Kidney (tissue), 14 donors: ENCODE measurements around the gene ATP5F1A. TPM values are rescaled to one million over a fixed set of nuclear protein-coding genes. Genes with fewer than 3 reads are reported as not detected.
A peak's percentile ranks its signal among the peaks of the same experiment; 100 is the strongest.

ENCODE experiments used
- DNase-seq, 5 donors: peaks; one replicate each; pipeline ENCODE4 v3.0.0-alpha.2; 2013 to 2020
- FAIRE-seq: peaks from 2 replicates; lab custom pipeline; 2012; peaks lifted over from hg19 to GRCh38; lab: Jason Lieb, UNC
- H3K27ac ChIP-seq, 2 donors: one replicate each; pipeline ENCODE4 v1.7.0; 2013; ENCODE audit warnings: low read depth in 2 of 2, low read length in 2 of 2, inconsistent platforms in 1 of 2
- H3K27me3 ChIP-seq: one replicate; pipeline ENCODE4 v1.7.1; 2013; ENCODE audit warnings: low read length, inconsistent platforms; ENCODE audit not compliant: control insufficient read depth, insufficient read depth
- H3K36me3 ChIP-seq, 3 donors: one replicate each; pipeline versions ENCODE4 v1.7.0 to v1.7.1; 2013; ENCODE audit warnings: low read length in 3 of 3, control low read depth in 1 of 3, inconsistent platforms in 1 of 3; ENCODE audit not compliant: insufficient read depth in 3 of 3, control insufficient read depth in 2 of 3
- H3K4me1 ChIP-seq, 3 donors: one replicate each; pipeline versions ENCODE4 v1.7.0 to v1.7.1; 2013; ENCODE audit warnings: low read length in 3 of 3, inconsistent platforms in 1 of 3, low read depth in 1 of 3; ENCODE audit not compliant: control insufficient read depth in 2 of 3, insufficient read depth in 2 of 3
- H3K4me3 ChIP-seq, 3 donors: one replicate each; pipeline versions ENCODE4 v1.7.0 to v1.8.1; 2013; ENCODE audit warnings: low read length in 3 of 3, control low read depth in 1 of 3, inconsistent platforms in 1 of 3
- H3K9ac ChIP-seq, 3 donors: one replicate each; pipeline versions ENCODE4 v1.7.0 to v1.7.1; 2013; ENCODE audit warnings: low read length in 3 of 3, control low read depth in 1 of 3, inconsistent platforms in 1 of 3
- H3K9me3 ChIP-seq, 3 donors: one replicate each; pipeline versions ENCODE4 v1.7.0 to v1.7.1; 2013; ENCODE audit warnings: low read length in 3 of 3, control low read depth in 1 of 3, inconsistent platforms in 1 of 3; ENCODE audit not compliant: control insufficient read depth in 2 of 3, insufficient read depth in 1 of 3
- CTCF ChIP-seq: IDR thresholded peaks from 3 replicates; pipeline ENCODE4 v1.5.1; 2012; ENCODE audit warnings: mild to moderate bottlenecking, moderate library complexity, borderline replicate concordance; ENCODE audit not compliant: insufficient read depth; ENCODE audit errors: extremely low read depth
- intact Hi-C: fragments of 100-400 bp; cut with DNase I; formaldehyde crosslinking; loops from one replicate; pipeline ENCODE4 v1.11.1; 2022
- polyA plus RNA-seq: library from polyadenylated mRNA; stranded (reverse); fragments of 350-450 nt; fragmentation: Illumina TruSeq; extraction: RNeasy Lipid Tissue Mini Kit (QIAGEN cat#74804); gene quantifications from one replicate; pipeline ENCODE4 v1.2.3, GENCODE V29; 2014; ENCODE audit warnings: low read depth, low replicate concordance; ENCODE audit not compliant: insufficient read depth
- total RNA-seq: library from RNA; stranded (reverse); fragmentation: NEBNext Ultra II Directional; extraction: Animal tissue kit (Norgen Biotek cat#: 25700); gene quantifications from one replicate; pipeline ENCODE4 v1.2.1, GENCODE V29; 2021
- donor health status: control.
- donor health status: control.
- donor health status: control.
- donor health status: control.
- donor health status: control.
- donor health status: DM: yes; HTN: yes; CAD: no.
- donor health status: Normal renal cell carcinoma (clear cell type).

Gene ATP5F1A
- total and polyA plus RNA-seq, 2 donors from 2014 or later = 417 to 1,054 TPM

- Histone ChIP-seq H3K27me3 (no peaks in the 10 kb centered on the region), H3K4me3 (no peak overlapping the region), H3K4me1 (peaks cover 0 to 13% (median 4%) of the 10 kb centered on the region in 3 donors), H3K9me3 (no peaks in the 10 kb centered on the region), H3K36me3 (peaks cover 0 to 6% (median 0%) of the 10 kb centered on the region in 3 donors), H3K27ac (no peak overlapping the region), H3K9ac (no peak overlapping the region)
- peak; percentile 63 for TF ChIP-seq CTCF
- DNase-seq = peak in 3 of 5 donors; percentile 52 to 87 (median 85)
- peak; percentile 98 for FAIRE-seq
- intact Hi-C loops = no loop called here
Measured at GRCh38 chr18:46073474-46074331, 24.4 kb downstream of the ATP5F1A start.

- H3K4me1 ChIP-seq = peaks cover 0 to 13% (median 4%) of the 10 kb centered on the region in 3 donors
- H3K9me3 ChIP-seq = no peaks in the 10 kb centered on the region
- H3K27ac ChIP-seq = no peak overlapping the region
- TF ChIP-seq CTCF = no peak
- intact Hi-C loops = no loop called here
- no peak overlapping the region for H3K9ac ChIP-seq
- H3K36me3 ChIP-seq = peaks cover 0 to 6% (median 0%) of the 10 kb centered on the region in 3 donors
- no peak overlapping the region for H3K4me3 ChIP-seq
- H3K27me3 ChIP-seq = no peaks in the 10 kb centered on the region
- FAIRE-seq (no peak), DNase-seq (no peak)
Measured at GRCh38 chr18:46072959-46073358, 25.1 kb downstream of the ATP5F1A start.

DNA sequence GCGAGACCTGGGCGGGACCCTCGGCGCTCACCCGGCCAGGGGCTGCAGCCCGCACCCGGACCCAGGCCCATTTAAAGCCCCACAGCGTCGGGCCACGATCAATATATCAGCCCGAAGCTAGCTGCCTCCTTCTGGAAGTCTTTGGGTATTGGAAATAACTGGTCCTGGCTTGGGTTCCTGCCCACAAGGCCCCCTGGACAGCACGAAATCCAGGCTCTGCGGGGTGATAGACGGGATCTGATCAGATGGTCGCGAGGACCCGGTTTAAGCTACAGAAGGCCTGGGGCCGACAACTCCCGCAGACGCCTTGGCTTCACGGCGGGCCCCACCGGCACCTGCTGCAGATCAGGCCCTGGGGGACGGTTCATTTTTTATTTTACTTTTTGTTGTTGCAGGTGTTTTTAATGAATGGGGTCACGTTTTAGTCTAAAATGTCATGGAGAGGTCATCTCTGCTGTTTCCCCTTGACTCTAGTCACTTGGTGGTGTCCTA, 25.7 kb downstream of the ATP5F1A start:
- intact Hi-C loops = no loop called here
- FAIRE-seq (no peak), DNase-seq (no peak)
- Histone ChIP-seq H3K4me1 (peaks cover 0 to 13% (median 4%) of the 10 kb centered on the region in 3 donors), H3K9ac (peak overlapping the region in 2 of 3 donors; percentile 29 to 55), H3K4me3 (peak overlapping the region; percentile 26 to 59 (median 53)), H3K27ac (no peak overlapping the region), H3K27me3 (no peaks in the 10 kb centered on the region), H3K9me3 (no peaks in the 10 kb centered on the region), H3K36me3 (peaks cover 0 to under 1% (median 0%) of the 10 kb centered on the region in 3 donors)
- TF ChIP-seq CTCF = no peak
